Cardiac muscle cell (in vitro differentiated cells and primary cell): ENCODE measurements around the gene CTRL. TPM values are rescaled to one million over a fixed set of nuclear protein-coding genes. Genes with fewer than 3 reads are reported as not detected.
A peak's percentile ranks its signal among the peaks of the same experiment; 100 is the strongest.
"Not testable (repeated sequence)": the region's sequence is repeated elsewhere in the genome, so short reads cannot be mapped to it uniquely, and the experiment has no call there.

Experiments used
- DNase-seq, 2 donors: peaks; one replicate each; pipeline versions ENCODE4 v3.0.0 to v3.0.0-alpha.2; 2010 to 2017; ENCODE audit warnings: low read depth in 1 of 2, low spot score in 1 of 2
- H3K27ac ChIP-seq: fragments of 200-600 bp; sonication (generic); 2 replicates; pipeline ENCODE4 v1.5.1; 2016
- H3K27me3 ChIP-seq: fragments of 200-600 bp; sonication (generic); 2 replicates; pipeline ENCODE4 v1.6.0; 2016; ENCODE audit warnings: control low read depth
- H3K36me3 ChIP-seq: fragments of 200-600 bp; sonication (generic); 2 replicates; pipeline ENCODE4 v1.5.1; 2016; ENCODE audit warnings: control low read depth
- H3K4me1 ChIP-seq: fragments of 200-600 bp; sonication (generic); 2 replicates; pipeline ENCODE4 v1.8.1; 2017; ENCODE audit warnings: low read depth, mild to moderate bottlenecking, mixed run types
- H3K4me3 ChIP-seq: fragments of 200-600 bp; sonication (generic); 2 replicates; pipeline ENCODE4 v1.5.1; 2016; ENCODE audit warnings: mild to moderate bottlenecking
- H3K9me3 ChIP-seq: fragments of 200-600 bp; sonication (generic); 2 replicates; pipeline ENCODE4 v1.5.1; 2017; ENCODE audit warnings: low read depth, mild to moderate bottlenecking, control low read depth
- CTCF ChIP-seq: IDR thresholded peaks from 2 replicates; pipeline ENCODE4 v1.5.1; 2012; ENCODE audit warnings: low read depth, mild to moderate bottlenecking, low read length
- polyA plus RNA-seq: library from polyadenylated mRNA; unstranded; fragments of >200 nt; fragmentation: Nextera tagmentation; extraction: Ambion mirVana; gene quantifications from 2 replicates; pipeline ENCODE4 v1.2.1, GENCODE V29; 2016
- total RNA-seq: library from RNA; depleted of rRNA; stranded (reverse); fragments of >200 nt; gene quantifications from 2 replicates; pipeline ENCODE4 v1.2.3, GENCODE V29; 2016

The CTRL gene
- total and polyA plus RNA-seq, 2 experiments from 2014 or later = 2.7 to 14.8 TPM

GRCh38 chr16:67975321-67976105 lies 43.9 kb upstream of the CTRL start:
- no peak for DNase-seq
- H3K9me3 ChIP-seq = no peaks in the 10 kb centered on the region
- H3K27ac ChIP-seq = no peak overlapping the region
- H3K4me1 ChIP-seq = peaks cover 8% of the 10 kb centered on the region
- no peak overlapping the region for H3K4me3 ChIP-seq
- H3K27me3 ChIP-seq = peaks cover 3% of the 10 kb centered on the region
- H3K36me3 ChIP-seq = no peaks in the 10 kb centered on the region
- no peak for TF ChIP-seq CTCF

- not testable (repeated sequence) for H3K9me3 ChIP-seq, H3K4me1 ChIP-seq, DNase-seq, H3K4me3 ChIP-seq, H3K27ac ChIP-seq, H3K27me3 ChIP-seq, H3K36me3 ChIP-seq
Observed at GRCh38 chr16:67972285-67972684, 40.6 kb upstream of the CTRL start.

- Histone ChIP-seq H3K4me3 (no peak overlapping the region), H3K27ac (no peak overlapping the region), H3K4me1 (no peaks in the 10 kb centered on the region), H3K36me3 (no peaks in the 10 kb centered on the region), H3K27me3 (no peaks in the 10 kb centered on the region), H3K9me3 (no peaks in the 10 kb centered on the region)
- TF ChIP-seq CTCF = no peak
- no peak for DNase-seq
Observed at GRCh38 chr16:67971111-67971510, 39.4 kb upstream of the CTRL start.

- Histone ChIP-seq H3K4me3 (no peak overlapping the region), H3K27me3 (no peaks in the 10 kb centered on the region), H3K4me1 (peaks cover 7% of the 10 kb centered on the region), H3K9me3 (no peaks in the 10 kb centered on the region), H3K36me3 (no peaks in the 10 kb centered on the region), H3K27ac (no peak overlapping the region)
- TF ChIP-seq CTCF = no peak
- DNase-seq = no peak
Observed at GRCh38 chr16:67969254-67970039, 37.8 kb upstream of the CTRL start.

GRCh38 chr16:67968400-67969253 lies 37.0 kb upstream of the CTRL start, which contains the start of gene SLC12A4:
Gene SLC12A4, minus strand, starts transcription at chr16:67968637. Its CDS starts 84 bp downstream, at chr16:67968553.
- TF ChIP-seq CTCF = no peak
- peak; percentile 82 to 85 for DNase-seq
- Histone ChIP-seq H3K9me3 (no peaks in the 10 kb centered on the region), H3K4me1 (peaks cover 7% of the 10 kb centered on the region), H3K36me3 (no peaks in the 10 kb centered on the region), H3K27ac (peak within 1 kb of the TSS; percentile 56), H3K4me3 (peak within 1 kb of the TSS; percentile 81), H3K27me3 (no peaks in the 10 kb centered on the region)
